GM23248 (cell line): Measurements from ENCODE around the gene DOK3. TPM values are rescaled to one million over a fixed set of nuclear protein-coding genes. Genes with fewer than 3 reads are reported as not detected.
A peak's percentile ranks its signal among the peaks of the same experiment; 100 is the strongest.

Experiments used
- DNase-seq: peaks from one replicate; pipeline ENCODE4 v3.0.0-alpha.2; 2015
- H2AFZ ChIP-seq: fragments of 200-600 bp; sonication (generic); 2 replicates; pipeline ENCODE4 v1.6.1; 2016; ENCODE audit warnings: antibody characterized with exemption
- H3F3A ChIP-seq: fragments of 200-600 bp; sonication (generic); 2 replicates; pipeline ENCODE4 v1.6.1; 2016; ENCODE audit warnings: mild to moderate bottlenecking, antibody characterized with exemption, mixed run types; ENCODE audit not compliant: insufficient read depth
- H3K27ac ChIP-seq: fragments of 200-600 bp; sonication (generic); 2 replicates; pipeline ENCODE4 v1.5.1; 2016; ENCODE audit warnings: mild to moderate bottlenecking
- H3K27me3 ChIP-seq: fragments of 200-600 bp; sonication (generic); replicated peaks from 2 replicates; pipeline ENCODE4 v1.6.1; 2016; ENCODE audit warnings: mild to moderate bottlenecking; ENCODE audit not compliant: insufficient read depth
- H3K36me3 ChIP-seq: fragments of 200-600 bp; sonication (generic); 2 replicates; pipeline ENCODE4 v1.6.1; 2016; ENCODE audit warnings: low read depth, mild to moderate bottlenecking
- H3K4me1 ChIP-seq: fragments of 200-600 bp; sonication (generic); 2 replicates; pipeline ENCODE4 v1.6.1; 2016; ENCODE audit warnings: mild to moderate bottlenecking; ENCODE audit not compliant: insufficient read depth
- H3K4me2 ChIP-seq: fragments of 200-600 bp; sonication (generic); one replicate; pipeline ENCODE4 v1.6.1; 2016; ENCODE audit warnings: mild to moderate bottlenecking; ENCODE audit not compliant: unreplicated experiment
- H3K4me3 ChIP-seq: fragments of 200-600 bp; sonication (generic); 2 replicates; pipeline ENCODE4 v1.5.1; 2016; ENCODE audit warnings: mild to moderate bottlenecking
- H3K79me2 ChIP-seq: fragments of 200-600 bp; sonication (generic); 2 replicates; pipeline ENCODE4 v1.6.1; 2016; ENCODE audit warnings: mild to moderate bottlenecking; ENCODE audit not compliant: insufficient read depth
- H3K9ac ChIP-seq: fragments of 200-600 bp; sonication (generic); 2 replicates; pipeline ENCODE4 v1.6.1; 2016; ENCODE audit warnings: mild to moderate bottlenecking
- H3K9me2 ChIP-seq: fragments of 200-600 bp; sonication (generic); 2 replicates; pipeline ENCODE4 v1.6.1; 2016; ENCODE audit warnings: mixed run types, mild to moderate bottlenecking, moderate library complexity; ENCODE audit not compliant: insufficient read depth
- H3K9me3 ChIP-seq: fragments of 200-600 bp; sonication (generic); one replicate; pipeline ENCODE4 v1.6.1; 2017; ENCODE audit warnings: low read depth
- H4K20me1 ChIP-seq: fragments of 200-600 bp; sonication (generic); 2 replicates; pipeline ENCODE4 v1.6.0; 2016; ENCODE audit not compliant: insufficient read depth
- EZH2 ChIP-seq: fragments of 200-600 bp; sonication (generic); IDR thresholded peaks from 2 replicates; pipeline ENCODE4 v1.6.1; 2018; ENCODE audit warnings: antibody characterized with exemption, mild to moderate bottlenecking; ENCODE audit not compliant: insufficient read depth, poor library complexity, severe bottlenecking
- EZH2phosphoT487 ChIP-seq: fragments of 200-600 bp; sonication (generic); IDR thresholded peaks from 2 replicates; pipeline ENCODE4 v1.6.1; 2018; ENCODE audit warnings: antibody characterized with exemption, moderate library complexity, mild to moderate bottlenecking, low read depth; ENCODE audit not compliant: insufficient read depth
- WGBS, 2 experiments: methylation state at CpG; one replicate each; pipeline ENCODE4 v1.1.6; 2015 to 2017; ENCODE audit warnings: low lambda C conversion rate in 2 of 2, low coverage in 1 of 2; ENCODE audit errors: missing lambda C conversion rate in 2 of 2; 5-methylcytosine and 5-hydroxymethylcytosine counted together
- in situ Hi-C: fragments of 300-500 bp; cut with MboI; formaldehyde crosslinking; loops from 2 replicates; pipeline ENCODE4 v1.15.0; 2020
- polyA plus RNA-seq: library from polyadenylated mRNA; unstranded; fragments of >200 nt; fragmentation: Nextera tagmentation; extraction: Ambion mirVana; gene quantifications from 2 replicates; pipeline ENCODE4 v1.2.1, GENCODE V29; 2016
- total RNA-seq: library from RNA; depleted of rRNA; stranded (reverse); fragments of >200 nt; shearing (Covaris generic); gene quantifications from 2 replicates; pipeline ENCODE4 v1.2.3, GENCODE V29; 2014

Gene DOK3
- total and polyA plus RNA-seq, 2 experiments from 2014 or later: 0.76 to 0.97 TPM

DNA sequence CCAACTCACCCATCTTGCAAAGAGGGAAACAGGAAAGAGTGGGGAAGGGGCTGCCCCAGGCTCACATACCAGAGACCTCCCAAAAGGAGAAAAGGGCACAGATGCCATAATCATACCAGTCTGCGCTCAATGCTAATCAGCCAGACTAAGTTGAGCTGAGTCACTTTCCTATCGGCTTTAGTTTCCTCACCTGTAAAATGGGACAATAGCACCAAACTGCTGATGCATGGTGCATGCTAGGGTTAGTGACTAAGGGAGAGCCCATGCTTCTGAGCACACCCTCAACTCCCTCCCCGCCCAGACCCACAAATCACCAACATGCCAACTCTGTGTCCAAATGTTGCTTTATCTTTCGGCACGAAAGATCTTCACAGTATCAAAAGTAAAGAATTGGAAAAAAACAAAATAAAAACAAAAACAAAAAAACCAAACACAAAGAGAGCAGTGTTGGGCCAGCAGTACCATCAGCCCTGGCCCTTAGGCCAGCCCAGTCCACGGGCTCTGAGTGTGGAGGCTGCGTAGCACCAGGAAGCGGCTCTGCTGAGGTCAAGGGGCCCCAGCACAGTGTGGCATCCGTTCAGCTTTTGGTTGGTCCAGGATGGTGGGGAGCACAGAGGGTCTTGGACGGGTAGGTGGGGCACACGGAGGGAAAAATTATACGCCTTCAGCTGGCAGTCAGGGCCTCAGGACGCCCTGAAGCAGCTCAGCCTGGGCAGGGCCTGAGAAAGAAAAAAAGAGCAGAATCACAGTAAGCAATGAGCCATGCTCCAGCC, 10.0 kb upstream of the DOK3 start:
- Histone ChIP-seq H4K20me1 (no peaks in the 10 kb centered on the region), H3F3A (peaks cover 8% of the 10 kb centered on the region; the same call in 1 of the 2 replicates), H3K9me3 (no peaks in the 10 kb centered on the region), H3K79me2 (peaks cover 52% of the 10 kb centered on the region), H3K27ac (peak overlapping the region; percentile 36), H3K4me1 (peaks cover 17% of the 10 kb centered on the region), H3K4me3 (no peak overlapping the region), H2AFZ (no peak overlapping the region), H3K9me2 (no peaks in the 10 kb centered on the region), H3K4me2 (no peak overlapping the region), H3K27me3 (no peaks in the 10 kb centered on the region), H3K9ac (no peak overlapping the region), H3K36me3 (peaks cover 22% of the 10 kb centered on the region)
- TF ChIP-seq EZH2 (no peak), EZH2phosphoT487 (no peak)
- WGBS, 2 experiments: 81 to 85% methylated on average over 13 of the region's 13 CpGs
- in situ Hi-C loops: no loop called here
- DNase-seq: no peak

DNA sequence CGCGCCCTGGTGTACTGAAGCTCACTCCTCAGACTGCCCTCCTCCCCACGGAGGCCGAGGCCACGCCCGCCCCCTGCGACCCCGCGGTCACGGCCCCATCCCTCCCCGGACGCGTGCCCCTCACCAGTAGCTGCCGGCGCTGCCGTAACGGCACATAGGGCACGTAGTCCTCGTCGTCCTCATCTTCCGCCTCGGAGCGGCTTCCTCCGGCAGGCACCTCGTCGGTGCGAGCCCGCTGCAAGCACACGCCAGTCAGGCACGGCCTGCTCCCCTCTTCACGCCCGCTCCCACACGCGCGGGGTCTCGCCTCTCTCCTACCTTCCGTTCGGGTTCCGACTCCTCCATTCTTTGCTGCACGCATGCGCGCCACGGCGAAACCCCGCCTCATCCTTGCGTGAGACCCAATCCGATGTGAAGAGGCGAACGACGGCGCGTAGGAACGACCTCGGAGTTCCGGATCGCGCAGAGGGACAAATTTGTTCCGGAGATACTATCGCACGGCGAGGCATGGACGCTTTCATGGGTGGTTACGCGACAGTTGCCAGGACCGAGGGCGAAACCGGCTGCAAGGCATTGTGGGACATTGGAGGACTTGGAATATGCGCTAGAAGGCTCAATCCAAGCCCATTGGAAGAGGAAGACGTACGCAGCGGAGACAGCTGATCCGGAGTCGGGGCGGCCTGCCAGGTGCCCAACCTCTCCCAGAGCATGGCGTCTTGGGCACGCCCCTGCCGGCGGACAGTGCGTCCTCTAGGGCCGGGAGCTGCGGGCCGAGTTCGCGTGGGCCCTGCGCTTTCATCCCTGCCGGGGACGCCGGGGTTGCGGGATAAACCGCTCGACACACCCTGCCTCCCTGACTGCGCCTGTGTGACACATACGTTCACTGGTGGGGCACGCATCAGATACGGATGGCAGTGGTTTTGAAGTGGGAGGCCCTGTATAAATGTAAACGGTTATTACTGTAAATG, 7.3 kb upstream of the DOK3 start, which contains the start of gene DDX41:
TSS of gene DDX41 (minus strand) at position 361 of the 968 bp plus-strand sequence. CDS start at position 345, 16 bp downstream.
- peak within 1 kb of the TSS; percentile 76 for H3K4me2 ChIP-seq
- in situ Hi-C loops: no loop called here
- peak within 1 kb of the TSS; percentile 87 for H3K4me3 ChIP-seq
- H3K9me2 ChIP-seq: no peaks in the 10 kb centered on the region
- H4K20me1 ChIP-seq: no peaks in the 10 kb centered on the region
- peak within 1 kb of the TSS; percentile 85 for H3K9ac ChIP-seq
- 0 to 1% methylated on average over 83 to 88 of the region's 96 CpGs for WGBS, 2 experiments
- peaks cover 46% of the 10 kb centered on the region for H3K79me2 ChIP-seq
- no peak for TF ChIP-seq EZH2
- no peak for TF ChIP-seq EZH2phosphoT487
- H3K9me3 ChIP-seq: no peaks in the 10 kb centered on the region
- peaks cover 17% of the 10 kb centered on the region for H3K4me1 ChIP-seq
- H2AFZ ChIP-seq: peak within 1 kb of the TSS; percentile 48
- no peaks in the 10 kb centered on the region for H3K27me3 ChIP-seq
- H3K27ac ChIP-seq: peak within 1 kb of the TSS; percentile 72
- peaks cover 8% of the 10 kb centered on the region; the same call in 1 of the 2 replicates for H3F3A ChIP-seq
- H3K36me3 ChIP-seq: peaks cover 22% of the 10 kb centered on the region
- DNase-seq: peak; percentile 99

DNA sequence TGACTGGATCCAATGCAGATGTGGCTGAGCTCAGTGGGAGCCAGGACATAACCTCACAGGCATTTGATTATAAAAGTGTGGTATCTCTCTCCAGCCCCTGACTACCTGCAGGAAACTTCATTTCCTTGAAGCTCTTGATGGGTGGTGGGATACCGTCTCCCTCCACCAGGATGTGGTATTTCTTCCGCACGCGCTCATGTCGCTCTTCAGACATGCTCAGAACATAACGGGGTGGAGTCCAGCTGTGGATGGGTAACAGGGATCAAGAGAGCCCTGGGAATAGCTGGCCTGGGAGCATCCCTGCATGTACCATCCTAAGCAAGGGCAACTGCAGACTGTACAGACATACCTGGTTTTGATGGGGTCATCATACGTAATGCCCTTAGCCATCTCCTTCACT, 6.0 kb upstream of the DOK3 start:
- H3K27ac ChIP-seq: no peak overlapping the region; the same call in 1 of the 2 replicates
- peaks cover 22% of the 10 kb centered on the region for H3K36me3 ChIP-seq
- H3K4me1 ChIP-seq: peaks cover 17% of the 10 kb centered on the region
- peak overlapping the region; percentile 87 for H3K4me3 ChIP-seq
- DNase-seq: no peak
- TF ChIP-seq EZH2phosphoT487: no peak
- TF ChIP-seq EZH2: no peak
- H3K4me2 ChIP-seq: peak overlapping the region; percentile 76
- no peaks in the 10 kb centered on the region for H3K9me3 ChIP-seq
- peaks cover 45% of the 10 kb centered on the region for H3K79me2 ChIP-seq
- H3K9me2 ChIP-seq: no peaks in the 10 kb centered on the region
- no peaks in the 10 kb centered on the region for H4K20me1 ChIP-seq
- 91 to 93% methylated on average over 7 of the region's 7 CpGs for WGBS, 2 experiments
- peak overlapping the region; percentile 85 for H3K9ac ChIP-seq
- in situ Hi-C loops: no loop called here
- no peak overlapping the region for H2AFZ ChIP-seq
- H3K27me3 ChIP-seq: no peaks in the 10 kb centered on the region
- H3F3A ChIP-seq: peaks cover 8% of the 10 kb centered on the region; the same call in 1 of the 2 replicates

DNA sequence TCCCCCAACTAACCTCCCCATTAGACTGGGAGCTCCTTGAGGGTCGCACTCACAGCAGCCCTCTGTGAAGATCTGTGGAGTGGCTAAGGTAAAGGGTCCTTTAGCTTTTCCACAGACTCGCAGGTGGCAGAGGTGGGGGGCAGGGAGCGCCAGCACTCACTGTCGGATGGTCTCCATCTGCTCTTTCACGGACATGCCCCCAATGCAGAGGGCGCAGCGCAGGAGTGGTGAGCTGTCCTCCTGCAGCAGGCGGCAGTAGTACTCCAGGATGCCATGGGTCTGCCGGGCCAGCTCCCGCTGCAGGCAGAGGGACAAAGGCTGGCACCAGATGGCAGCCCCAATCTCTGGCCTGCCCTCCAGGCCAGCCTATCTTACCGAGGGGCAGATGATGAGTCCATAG, 4.9 kb upstream of the DOK3 start:
- Histone ChIP-seq H3K36me3 (peaks cover 14% of the 10 kb centered on the region), H3K9ac (peak overlapping the region; percentile 85; the same call in 1 of the 2 replicates), H3F3A (peaks cover 8% of the 10 kb centered on the region; the same call in 1 of the 2 replicates), H3K79me2 (peaks cover 35% of the 10 kb centered on the region), H3K4me2 (no peak overlapping the region), H3K4me3 (no peak overlapping the region), H4K20me1 (no peaks in the 10 kb centered on the region), H3K27ac (no peak overlapping the region), H3K4me1 (peaks cover 17% of the 10 kb centered on the region), H3K9me3 (no peaks in the 10 kb centered on the region), H2AFZ (no peak overlapping the region), H3K9me2 (no peaks in the 10 kb centered on the region), H3K27me3 (no peaks in the 10 kb centered on the region)
- TF ChIP-seq EZH2: no peak
- no peak for TF ChIP-seq EZH2phosphoT487
- in situ Hi-C loops: no loop called here
- no peak for DNase-seq
- WGBS, 2 experiments: 85 to 93% methylated on average over 11 of the region's 11 CpGs
